Natural killer cell (primary cell): ENCODE measurements around the gene OR1C1. TPM values are rescaled to one million over a fixed set of nuclear protein-coding genes. Genes with fewer than 3 reads are reported as not detected.
"Not testable (repeated sequence)": the region's sequence is repeated elsewhere in the genome, so short reads cannot be mapped to it uniquely, and the experiment has no call there.

Experiments used
- ATAC-seq, 3 donors: fragments of 150-1000 bp in 2 of 3; fragments of 200-7000 bp in 1 of 3; cut with Tn5 transposase; 1 replicate in 1 of 3; 2 replicates in 2 of 3; pipeline ENCODE4 v1.10.0; 2021; ENCODE audit warnings: mild to moderate bottlenecking in 2 of 3, moderate library complexity in 2 of 3
- DNase-seq, 2 donors: peaks; one replicate each; pipeline versions ENCODE4 v3.0.0 to v3.0.0-alpha.2; 2013 to 2021; ENCODE audit warnings: mixed read lengths in 1 of 2
- H3K27ac ChIP-seq: one replicate; pipeline ENCODE4 v1.5.1; 2013; ENCODE audit warnings: mild to moderate bottlenecking, low read length
- H3K27me3 ChIP-seq: one replicate; pipeline ENCODE4 v1.6.1; 2013; ENCODE audit warnings: low read length; ENCODE audit not compliant: control insufficient read depth, insufficient read depth
- H3K36me3 ChIP-seq: one replicate; pipeline ENCODE4 v1.6.1; 2013; ENCODE audit warnings: low read length; ENCODE audit not compliant: control insufficient read depth, insufficient read depth
- H3K4me1 ChIP-seq: one replicate; pipeline ENCODE4 v1.6.1; 2013; ENCODE audit warnings: low read length; ENCODE audit not compliant: control insufficient read depth, insufficient read depth
- H3K4me3 ChIP-seq: one replicate; pipeline ENCODE4 v1.5.1; 2013; ENCODE audit warnings: low read length
- H3K9me3 ChIP-seq: one replicate; pipeline ENCODE4 v1.6.1; 2013; ENCODE audit warnings: low read length; ENCODE audit not compliant: control insufficient read depth, insufficient read depth
- H3K27ac Mint-ChIP-seq, 2 donors: one replicate each; pipeline ENCODE4 v1.8.0; 2022; ENCODE audit warnings: mild to moderate bottlenecking in 2 of 2, mixed read lengths in 2 of 2, moderate library complexity in 1 of 2
- H3K27me3 Mint-ChIP-seq, 2 donors: one replicate each; pipeline ENCODE4 v1.8.0; 2022; ENCODE audit warnings: low read depth in 2 of 2, mixed read lengths in 2 of 2
- H3K36me3 Mint-ChIP-seq: one replicate; pipeline ENCODE4 v1.8.0; 2022; ENCODE audit warnings: mixed read lengths
- H3K4me1 Mint-ChIP-seq, 2 donors: one replicate each; pipeline ENCODE4 v1.8.0; 2022; ENCODE audit warnings: mixed read lengths in 2 of 2
- H3K4me3 Mint-ChIP-seq: one replicate; pipeline ENCODE4 v1.8.0; 2022; ENCODE audit warnings: mild to moderate bottlenecking, moderate library complexity, mixed read lengths
- H3K9me3 Mint-ChIP-seq, 2 donors: one replicate each; pipeline ENCODE4 v1.8.0; 2022; ENCODE audit warnings: mixed read lengths in 2 of 2
- CTCF ChIP-seq: fragments of 200-600 bp; IDR thresholded peaks from one replicate; pipeline ENCODE4 v1.8.0; 2022; ENCODE audit warnings: antibody characterized with exemption
- WGBS: methylation state at CpG from one replicate; pipeline ENCODE4 v1.1.7; 2013; ENCODE audit warnings: missing lambda C conversion rate; ENCODE audit not compliant: insufficient coverage; 5-methylcytosine and 5-hydroxymethylcytosine counted together
- intact Hi-C: fragments of 100-400 bp; cut with micrococcal nuclease; formaldehyde crosslinking; loops from one replicate; pipeline ENCODE4 v1.14.2; 2022
- total RNA-seq, 4 donors: library from RNA; stranded (reverse); fragments of 120-200 nt in 1 of 4; gene quantifications; one replicate each; pipeline versions ENCODE4 v1.2.3 to v1.2.4, GENCODE V29; 2013 to 2022

Gene OR1C1
- not detected for total RNA-seq
- total RNA-seq (2013) = not detected

- no peak within 1 kb of the TSS for H3K27ac Mint-ChIP-seq
- Histone ChIP-seq H3K4me3 (no peak within 1 kb of the TSS), H3K27ac (no peak within 1 kb of the TSS), H3K27me3 (no peaks in the 10 kb centered on the region), H3K36me3 (no peaks in the 10 kb centered on the region), H3K9me3 (no peaks in the 10 kb centered on the region), H3K4me1 (no peaks in the 10 kb centered on the region)
- no peaks in the 10 kb centered on the region for H3K27me3 Mint-ChIP-seq
- no peak for TF ChIP-seq CTCF
- no peaks in the 10 kb centered on the region for H3K36me3 Mint-ChIP-seq
- WGBS = 95% methylated on average over 3 of the region's 3 CpGs
- intact Hi-C loops = no loop called here
- H3K9me3 Mint-ChIP-seq = peaks cover 4 to 8% of the 10 kb centered on the region in 2 donors
- no peak within 1 kb of the TSS for H3K4me3 Mint-ChIP-seq
- no peak for ATAC-seq
- H3K4me1 Mint-ChIP-seq = no peaks in the 10 kb centered on the region
- no peak for DNase-seq
Measured at GRCh38 chr1:247760456-247760855, at the start of gene OR1C1. Gene OR1C1 (minus strand): TSS chr1:247760556. CDS start chr1:247758406, 2,150 bp downstream.

GRCh38 chr1:247797518-247797917, 37.2 kb upstream of the OR1C1 start:
- Histone ChIP-seq H3K27me3 (no peaks in the 10 kb centered on the region), H3K27ac (no peak overlapping the region), H3K36me3 (no peaks in the 10 kb centered on the region), H3K9me3 (no peaks in the 10 kb centered on the region), H3K4me3 (no peak overlapping the region), H3K4me1 (no peaks in the 10 kb centered on the region)
- Mint-ChIP-seq H3K36me3 (no peaks in the 10 kb centered on the region), H3K4me1 (no peaks in the 10 kb centered on the region), H3K27ac (no peak overlapping the region), H3K9me3 (peaks cover 4 to 10% of the 10 kb centered on the region in 2 donors), H3K27me3 (no peaks in the 10 kb centered on the region), H3K4me3 (no peak overlapping the region)
- intact Hi-C loops = no loop called here
- WGBS = 36% methylated on average over 2 of the region's 2 CpGs
- TF ChIP-seq CTCF = no peak
- ATAC-seq = no peak
- no peak for DNase-seq

- Mint-ChIP-seq H3K4me3 (no peak overlapping the region), H3K27ac (no peak overlapping the region), H3K36me3 (no peaks in the 10 kb centered on the region), H3K4me1 (no peaks in the 10 kb centered on the region), H3K9me3 (peaks cover 3 to 4% of the 10 kb centered on the region in 2 donors), H3K27me3 (no peaks in the 10 kb centered on the region)
- H3K27ac ChIP-seq = no peak overlapping the region
- DNase-seq = no peak
- no peak for ATAC-seq
- no peaks in the 10 kb centered on the region for H3K9me3 ChIP-seq
- H3K36me3 ChIP-seq = no peaks in the 10 kb centered on the region
- intact Hi-C loops = no loop called here
- H3K4me3 ChIP-seq = no peak overlapping the region
- no peaks in the 10 kb centered on the region for H3K27me3 ChIP-seq
- TF ChIP-seq CTCF = no peak
- no peaks in the 10 kb centered on the region for H3K4me1 ChIP-seq
Measured at GRCh38 chr1:247769603-247770002, 9.2 kb upstream of the OR1C1 start.

GRCh38 chr1:247754311-247754710, 6.0 kb downstream of the OR1C1 start:
- H3K4me1 Mint-ChIP-seq, H3K36me3 Mint-ChIP-seq, H3K4me1 ChIP-seq, ATAC-seq, H3K27ac ChIP-seq, intact Hi-C loops, DNase-seq, H3K4me3 ChIP-seq, H3K9me3 ChIP-seq, H3K27ac Mint-ChIP-seq, H3K27me3 Mint-ChIP-seq, H3K4me3 Mint-ChIP-seq, H3K36me3 ChIP-seq, H3K27me3 ChIP-seq: not testable (repeated sequence)
- WGBS = 100% methylated on average over 1 of the region's 1 CpG
- H3K9me3 Mint-ChIP-seq = peaks cover 16 to 20% of the 10 kb centered on the region in 2 donors
